GM12874 (cell line): ENCODE results near the gene NOX5.

Experiments used
- CTCF ChIP-seq: IDR thresholded peaks from 2 replicates; pipeline ENCODE4 v1.5.1; 2011; ENCODE audit warnings: low read depth, mild to moderate bottlenecking, control low read depth, low read length, moderate library complexity; ENCODE audit not compliant: insufficient read depth

Gene NOX5

DNA sequence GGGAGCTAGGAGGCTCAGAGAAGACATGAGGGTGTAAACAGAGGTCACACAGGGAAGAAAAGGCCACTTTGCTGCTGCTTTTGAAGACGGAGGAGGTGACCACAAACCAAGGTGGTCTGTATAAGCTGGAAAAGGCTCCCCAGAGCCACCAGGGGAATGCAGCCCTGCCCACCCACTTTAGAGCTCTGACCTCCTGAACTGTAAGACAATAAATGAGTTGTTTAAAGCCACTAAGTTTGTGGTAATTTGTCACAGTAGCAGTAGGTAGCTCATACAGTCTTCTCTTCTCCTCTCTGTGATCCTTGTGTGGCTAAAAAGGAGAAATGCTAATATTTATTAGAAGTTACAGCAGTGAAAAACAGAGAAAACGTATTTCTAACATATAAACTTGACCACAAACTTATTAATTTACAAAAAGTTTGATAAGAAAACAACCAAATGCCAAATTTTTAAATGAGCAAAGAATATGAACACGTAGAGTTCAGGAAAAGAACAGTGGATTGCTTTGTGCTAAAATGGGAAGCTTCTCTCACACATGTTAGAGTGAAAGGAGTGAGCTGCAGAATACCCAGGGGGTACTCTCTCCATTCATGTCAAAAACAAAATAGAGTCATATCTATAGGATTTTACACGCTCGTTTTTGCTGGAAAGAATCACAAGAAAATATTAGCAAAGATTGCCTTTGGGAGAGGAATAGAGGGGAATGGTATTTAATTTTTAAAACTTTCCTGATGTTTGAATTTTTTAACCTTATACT lies 71.0 kb downstream of the NOX5 start:
- TF ChIP-seq CTCF, result no peak

DNA sequence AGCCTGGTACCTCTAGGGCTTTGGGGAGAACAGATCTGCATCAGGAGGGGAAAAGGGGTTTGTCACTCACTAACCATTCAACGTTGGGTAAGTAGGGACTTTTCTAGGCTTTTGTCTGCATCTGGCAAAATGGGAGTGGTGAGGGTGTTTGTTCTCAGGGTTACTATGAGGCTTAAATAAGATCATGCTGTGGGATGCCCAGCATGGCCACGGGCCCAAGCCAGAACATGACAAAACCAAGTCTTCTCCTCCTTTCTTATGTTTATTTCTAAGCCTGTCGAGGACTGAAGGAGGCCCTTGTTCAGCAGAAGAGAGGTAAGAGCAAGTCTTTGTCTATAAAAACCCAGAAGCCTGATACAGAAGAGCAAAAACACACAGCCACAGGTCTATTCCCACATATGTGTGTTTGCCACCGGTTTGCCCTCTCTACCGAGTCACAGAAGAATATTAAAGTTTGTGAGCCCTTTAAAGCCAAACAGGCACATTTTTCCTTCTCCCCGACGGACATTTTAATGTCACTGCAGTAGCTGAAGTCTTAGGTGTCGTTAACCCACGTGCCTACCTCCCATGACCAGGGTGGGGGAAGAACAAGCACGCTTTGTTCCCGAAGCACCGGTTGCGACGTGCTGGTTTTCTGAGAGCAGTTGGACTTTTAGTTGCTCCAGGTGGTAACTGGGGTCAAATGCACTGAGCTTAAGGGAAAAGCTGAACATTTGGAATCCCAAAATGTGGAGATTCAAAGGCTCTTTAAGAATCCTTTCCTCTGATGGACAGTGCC lies 72.1 kb downstream of the NOX5 start:
- TF ChIP-seq CTCF, result no peak

DNA sequence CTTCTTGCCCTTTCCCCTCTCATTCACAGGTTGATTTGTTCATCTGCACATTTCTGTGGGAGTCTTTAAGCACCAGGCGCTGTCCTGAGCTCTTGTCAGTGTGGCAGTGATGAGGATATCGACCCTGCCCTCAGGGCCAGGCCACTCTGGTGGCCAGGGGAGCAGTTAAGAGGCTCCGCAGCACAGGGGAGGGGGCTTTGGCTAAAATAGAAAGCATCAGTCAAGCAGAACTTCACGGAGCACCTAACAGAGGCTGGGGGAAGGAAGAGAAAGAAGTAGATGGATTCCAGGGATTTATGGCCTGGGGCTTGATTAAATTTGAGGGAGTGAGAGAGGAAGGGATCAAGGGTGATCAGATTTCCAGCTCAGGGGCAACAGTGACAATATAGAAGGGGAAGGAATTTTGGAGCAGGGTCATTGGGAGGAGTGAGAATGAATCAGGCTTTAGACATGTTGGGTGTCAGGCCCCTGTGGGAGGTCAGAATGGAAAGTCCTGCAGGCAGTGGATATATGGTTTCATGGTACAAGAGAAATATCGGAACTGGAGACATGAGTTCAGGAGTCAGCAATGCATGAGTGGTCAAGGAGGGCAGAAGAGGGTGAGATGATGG lies 73.0 kb downstream of the NOX5 start:
- TF ChIP-seq CTCF, result no peak

DNA sequence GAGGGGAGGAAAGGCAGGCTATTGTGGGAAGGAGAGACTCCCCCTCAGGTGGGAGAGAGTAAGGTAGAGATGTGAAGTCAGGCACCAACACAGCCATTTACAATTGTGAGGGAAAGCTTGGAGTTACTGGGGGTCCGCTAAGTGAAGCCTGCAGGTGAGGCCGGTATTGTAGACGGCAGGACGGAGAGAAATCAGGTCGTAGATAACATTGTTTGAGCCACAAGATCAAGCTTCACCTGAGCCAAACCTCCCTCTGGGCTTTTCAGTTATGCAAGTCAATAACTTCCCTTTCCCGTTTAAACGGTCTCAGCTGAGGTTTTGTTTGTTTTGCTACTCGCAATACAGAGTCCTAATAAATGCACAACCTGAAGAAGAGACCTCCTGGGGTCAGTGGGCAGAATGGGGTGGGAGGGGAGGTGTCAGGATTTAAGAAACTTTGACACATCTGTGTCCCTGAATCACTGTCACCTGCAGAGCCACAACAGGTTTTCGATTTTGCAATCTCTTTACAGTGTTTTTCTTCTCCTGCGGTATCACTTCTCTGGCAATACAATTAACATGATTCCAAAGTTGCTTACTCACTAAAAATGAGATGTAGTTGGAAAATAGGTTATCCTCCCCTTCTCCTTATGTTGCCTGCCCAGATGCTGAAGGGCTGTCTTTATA lies 73.9 kb downstream of the NOX5 start:
- TF ChIP-seq CTCF, result no peak

DNA sequence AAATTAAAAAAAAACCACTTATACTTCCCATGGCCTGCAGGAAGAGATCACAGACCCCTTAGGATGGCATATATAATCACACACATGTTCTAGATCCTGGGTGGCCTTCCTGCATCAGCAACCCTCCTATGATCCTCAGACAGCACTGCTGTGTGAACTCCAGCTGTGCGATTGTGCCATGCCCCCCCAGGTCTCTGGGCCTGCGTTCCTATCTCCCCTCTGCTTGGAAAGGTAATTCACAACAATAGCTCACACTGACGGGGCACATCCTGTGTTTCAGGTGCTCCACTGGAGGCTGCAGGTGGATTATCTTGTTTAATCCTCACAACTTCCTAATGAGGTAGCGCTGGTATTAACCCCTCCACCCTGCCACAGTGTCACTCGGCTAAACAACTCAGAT lies 74.8 kb downstream of the NOX5 start:
- TF ChIP-seq CTCF, result no peak

GRCh38 chr15:69090197-69090948 lies 75.9 kb downstream of the NOX5 start:
- no peak for TF ChIP-seq CTCF

DNA sequence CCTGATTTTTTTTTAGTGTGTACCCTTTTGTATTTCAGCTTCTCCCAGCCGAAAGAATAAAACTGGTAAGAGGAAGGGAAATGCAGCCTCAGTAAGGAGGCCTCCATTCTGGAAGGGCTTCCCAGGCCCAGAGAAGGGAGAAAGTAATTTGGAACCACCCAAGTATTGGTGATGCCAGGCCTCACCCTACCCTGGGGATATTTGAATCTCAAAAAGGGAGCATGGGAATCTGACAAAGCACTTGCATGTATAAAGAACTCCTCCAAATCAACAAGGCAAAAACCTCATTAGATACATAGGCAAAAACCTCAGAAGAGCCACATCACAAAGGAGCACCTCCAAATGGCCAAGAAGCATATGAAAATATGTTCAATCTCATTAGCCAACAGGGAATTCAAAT lies 77.2 kb downstream of the NOX5 start:
- no peak for TF ChIP-seq CTCF
